Hepatocyte (in vitro differentiated cells): ENCODE measurements around the gene PPP1R9A.

Experiments used
- CTCF ChIP-seq: fragments of 200-600 bp; sonication (generic); IDR thresholded peaks from 2 replicates; pipeline ENCODE4 v1.5.1; 2016; ENCODE audit warnings: antibody characterized with exemption, mild to moderate bottlenecking; ENCODE audit not compliant: poor library complexity
- EZH2 ChIP-seq: fragments of 200-600 bp; sonication (generic); IDR thresholded peaks from 2 replicates; pipeline ENCODE4 v1.6.1; 2016; ENCODE audit warnings: antibody characterized with exemption, mild to moderate bottlenecking, borderline replicate concordance
- EZH2phosphoT487 ChIP-seq: fragments of 200-600 bp; sonication (generic); IDR thresholded peaks from one replicate; pipeline ENCODE4 v1.6.1; 2018; ENCODE audit warnings: antibody characterized with exemption, mild to moderate bottlenecking, low read depth, moderate library complexity; ENCODE audit not compliant: unreplicated experiment, severe bottlenecking

GRCh38 chr7:95213809-95214492 lies 306.6 kb downstream of the PPP1R9A start:
- TF ChIP-seq EZH2 (no peak), CTCF (no peak), EZH2phosphoT487 (no peak)
